GM12892 (cell line): ENCODE data around the gene RAB25.

ENCODE experiments used
- DNase-seq: peaks from one replicate; pipeline ENCODE4 v3.0.0; 2011; ENCODE audit not compliant: insufficient read length
- FAIRE-seq: peaks from 2 replicates; lab custom pipeline; 2011; peaks lifted over from hg19 to GRCh38; lab: Jason Lieb, UNC
- POLR2A ChIP-seq: IDR thresholded peaks from 2 replicates; pipeline ENCODE4 v1.6.1; 2011; ENCODE audit warnings: low read depth, low read length, control low read depth
- POLR2AphosphoS5 ChIP-seq: IDR thresholded peaks from 2 replicates; pipeline ENCODE4 v1.6.1; 2011; ENCODE audit warnings: low read depth, low read length, control low read depth
- TAF1 ChIP-seq: IDR thresholded peaks from 2 replicates; pipeline ENCODE4 v1.6.1; 2011; ENCODE audit warnings: low read depth, mild to moderate bottlenecking, control low read depth, low read length, borderline replicate concordance

RAB25 gene

GRCh38 chr1:156097499-156098178 lies 36.7 kb downstream of the RAB25 start:
- peak; percentile 74 for FAIRE-seq
- DNase-seq: no peak
- TF ChIP-seq POLR2AphosphoS5 (peak; percentile 74), POLR2A (peak; percentile 53; the same call in 1 of the 2 replicates), TAF1 (no peak)

GRCh38 chr1:156098784-156099183 lies 37.8 kb downstream of the RAB25 start:
- DNase-seq (no peak), FAIRE-seq (no peak)
- TF ChIP-seq POLR2AphosphoS5 (no peak), TAF1 (no peak), POLR2A (peak; percentile 26; the same call in 1 of the 2 replicates)

GRCh38 chr1:156099282-156099681 lies 38.3 kb downstream of the RAB25 start:
- no peak for TF ChIP-seq TAF1
- no peak for TF ChIP-seq POLR2A
- TF ChIP-seq POLR2AphosphoS5: no peak
- DNase-seq (no peak), FAIRE-seq (no peak)

- TF ChIP-seq TAF1 (no peak), POLR2A (no peak), POLR2AphosphoS5 (no peak)
- FAIRE-seq (no peak), DNase-seq (no peak)
These were observed 39.4 kb downstream of the RAB25 start for GRCh38 chr1:156100205-156100995.

GRCh38 chr1:156101880-156102279 lies 40.9 kb downstream of the RAB25 start:
- DNase-seq (no peak), FAIRE-seq (no peak)
- no peak for TF ChIP-seq POLR2AphosphoS5
- no peak for TF ChIP-seq POLR2A
- no peak for TF ChIP-seq TAF1

GRCh38 chr1:156102633-156103511 lies 41.9 kb downstream of the RAB25 start:
- DNase-seq: no peak
- no peak for FAIRE-seq
- TF ChIP-seq POLR2A (no peak), TAF1 (no peak), POLR2AphosphoS5 (no peak)

- DNase-seq (no peak), FAIRE-seq (no peak)
- TF ChIP-seq TAF1 (no peak), POLR2A (no peak), POLR2AphosphoS5 (no peak)
These were observed 42.6 kb downstream of the RAB25 start for GRCh38 chr1:156103521-156103947.

- TF ChIP-seq TAF1 (no peak), POLR2AphosphoS5 (no peak), POLR2A (no peak)
- DNase-seq (no peak), FAIRE-seq (peak; percentile 9)
These were observed 43.3 kb downstream of the RAB25 start for GRCh38 chr1:156104065-156104810.

GRCh38 chr1:156104861-156105832 lies 44.2 kb downstream of the RAB25 start:
- no peak for FAIRE-seq
- TF ChIP-seq POLR2AphosphoS5 (no peak), TAF1 (no peak)
- no peak for DNase-seq
